WTC11 (cell line): ENCODE measurements around the gene MSI2. TPM values are rescaled to one million over a fixed set of nuclear protein-coding genes. Genes with fewer than 3 reads are reported as not detected.

Experiments used
- ATAC-seq: fragments of 200-7000 bp; cut with Tn5 transposase; 2 replicates; pipeline ENCODE4 v1.10.0; 2021; ENCODE audit warnings: mild to moderate bottlenecking, moderate library complexity
- CTCF ChIA-PET: fragments of 300-600 bp; sonication (Branson Sonifier 250); formaldehyde crosslinking; loops from one replicate; lab custom pipeline; 2021; ENCODE audit warnings: antibody characterized with exemption; lab: Charles Lee
- POLR2A ChIA-PET: fragments of 350-600 bp; sonication (Branson Sonifier 250); formaldehyde crosslinking; loops from one replicate; lab custom pipeline; 2021; ENCODE audit warnings: antibody characterized with exemption; lab: Charles Lee
- DNase-seq: peaks from one replicate; pipeline ENCODE4 v3.0.0; 2021; ENCODE audit warnings: low spot score
- H3K27ac Mint-ChIP-seq: 2 replicates; pipeline ENCODE4 v1.8.0; 2021; ENCODE audit warnings: mixed read lengths
- H3K27me3 Mint-ChIP-seq: 2 replicates; pipeline ENCODE4 v1.8.0; 2021; ENCODE audit warnings: low read depth, mild to moderate bottlenecking, moderate library complexity, mixed read lengths
- H3K36me3 Mint-ChIP-seq: 2 replicates; pipeline ENCODE4 v1.8.0; 2021; ENCODE audit warnings: mixed read lengths
- H3K4me1 Mint-ChIP-seq: 2 replicates; pipeline ENCODE4 v1.8.0; 2022; ENCODE audit warnings: mixed read lengths
- H3K4me3 Mint-ChIP-seq: 2 replicates; pipeline ENCODE4 v1.8.0; 2021; ENCODE audit warnings: mild to moderate bottlenecking, moderate library complexity, mixed read lengths
- H3K9me3 Mint-ChIP-seq: 2 replicates; pipeline ENCODE4 v1.8.0; 2021; ENCODE audit warnings: mixed read lengths
- ATF2 ChIP-seq: sonication (generic); formaldehyde crosslinking; IDR thresholded peaks from 2 replicates; pipeline ENCODE4 v1.8.1; 2022; ENCODE audit warnings: low read depth, missing genetic modification reagents, borderline replicate concordance
- ETV6 ChIP-seq: sonication (generic); formaldehyde crosslinking; IDR thresholded peaks from 2 replicates; pipeline ENCODE4 v1.8.1; 2022; ENCODE audit warnings: mild to moderate bottlenecking, missing genetic modification reagents
- GTF2I ChIP-seq: fragments of 250-450 bp; sonication (Bioruptor Pico); conservative IDR thresholded peaks from 2 replicates; pipeline ENCODE4 v1.4.0; 2021; ENCODE audit warnings: mild to moderate bottlenecking
- KAT7 ChIP-seq: sonication (generic); formaldehyde crosslinking; IDR thresholded peaks from 2 replicates; pipeline ENCODE4 v1.8.1; 2023; ENCODE audit warnings: missing genetic modification reagents, mild to moderate bottlenecking, borderline replicate concordance
- OVOL2 ChIP-seq: fragments of 250-450 bp; sonication (Bioruptor Pico); IDR thresholded peaks from 2 replicates; pipeline ENCODE4 v1.9.0; 2021; ENCODE audit warnings: mild to moderate bottlenecking, borderline replicate concordance
- TCF7 ChIP-seq: sonication (generic); formaldehyde crosslinking; IDR thresholded peaks from 2 replicates; pipeline ENCODE4 v1.8.0; 2022; ENCODE audit warnings: mild to moderate bottlenecking, low read depth, missing genetic modification reagents, moderate library complexity
- TEAD1 ChIP-seq: sonication (generic); formaldehyde crosslinking; IDR thresholded peaks from 2 replicates; pipeline ENCODE4 v1.8.0; 2022; ENCODE audit warnings: mild to moderate bottlenecking, missing genetic modification reagents
- TEAD4 ChIP-seq: sonication (generic); formaldehyde crosslinking; IDR thresholded peaks from 2 replicates; pipeline ENCODE4 v1.8.0; 2022; ENCODE audit warnings: mild to moderate bottlenecking, missing genetic modification reagents
- TP53 ChIP-seq: sonication (generic); formaldehyde crosslinking; IDR thresholded peaks from 2 replicates; pipeline ENCODE4 v1.8.1; 2023; ENCODE audit warnings: mild to moderate bottlenecking, missing genetic modification reagents
- ZNF121 ChIP-seq: sonication (generic); formaldehyde crosslinking; IDR thresholded peaks from 2 replicates; pipeline ENCODE4 v1.8.0; 2023; ENCODE audit warnings: missing genetic modification reagents
- ZNF138 ChIP-seq: sonication (generic); formaldehyde crosslinking; conservative IDR thresholded peaks from 2 replicates; pipeline ENCODE4 v1.8.1; 2022; ENCODE audit warnings: mild to moderate bottlenecking, moderate library complexity, missing genetic modification reagents
- ZNF263 ChIP-seq: sonication (generic); formaldehyde crosslinking; IDR thresholded peaks from 2 replicates; pipeline ENCODE4 v1.8.1; 2022; ENCODE audit warnings: low read depth, mild to moderate bottlenecking, moderate library complexity, missing genetic modification reagents
- ZNF423 ChIP-seq: fragments of 250-450 bp; sonication (Bioruptor Pico); IDR thresholded peaks from 2 replicates; pipeline ENCODE4 v2.1.2; 2022; ENCODE audit warnings: mild to moderate bottlenecking, moderate library complexity
- total RNA-seq: library from RNA; stranded (reverse); gene quantifications from 3 replicates; pipeline ENCODE4 v1.2.3, GENCODE V29; 2021
- TF ChIP-seq, protein P1 (sequence below): fragments of 250-450 bp; sonication (Bioruptor Pico); IDR thresholded peaks from 2 replicates; pipeline ENCODE4 v2.1.2; 2022; ENCODE audit warnings: mild to moderate bottlenecking, moderate library complexity
- TF ChIP-seq, protein P2 (sequence below): sonication (generic); formaldehyde crosslinking; IDR thresholded peaks from 2 replicates; pipeline ENCODE4 v1.8.0; 2022; ENCODE audit warnings: mild to moderate bottlenecking, missing genetic modification reagents
- TF ChIP-seq, protein P3 (sequence below): sonication (generic); formaldehyde crosslinking; IDR thresholded peaks from 2 replicates; pipeline ENCODE4 v1.8.1; 2023; ENCODE audit warnings: mild to moderate bottlenecking, missing genetic modification reagents, moderate library complexity
- TF ChIP-seq, protein P4 (sequence below): fragments of 250-450 bp; sonication (Bioruptor Pico); IDR thresholded peaks from 2 replicates; pipeline ENCODE4 v1.8.0; 2021; ENCODE audit warnings: mild to moderate bottlenecking
- TF ChIP-seq, protein P5 (sequence below): fragments of 250-450 bp; sonication (Bioruptor Pico); IDR thresholded peaks from 2 replicates; pipeline ENCODE4 v1.9.0; 2021; ENCODE audit warnings: mild to moderate bottlenecking, borderline replicate concordance

The MSI2 gene
- total RNA-seq, 1 experiment from 2014 or later, result 82.1 TPM

- TF ChIP-seq ETV6, result no peak
- TF ChIP-seq, protein P1, sequence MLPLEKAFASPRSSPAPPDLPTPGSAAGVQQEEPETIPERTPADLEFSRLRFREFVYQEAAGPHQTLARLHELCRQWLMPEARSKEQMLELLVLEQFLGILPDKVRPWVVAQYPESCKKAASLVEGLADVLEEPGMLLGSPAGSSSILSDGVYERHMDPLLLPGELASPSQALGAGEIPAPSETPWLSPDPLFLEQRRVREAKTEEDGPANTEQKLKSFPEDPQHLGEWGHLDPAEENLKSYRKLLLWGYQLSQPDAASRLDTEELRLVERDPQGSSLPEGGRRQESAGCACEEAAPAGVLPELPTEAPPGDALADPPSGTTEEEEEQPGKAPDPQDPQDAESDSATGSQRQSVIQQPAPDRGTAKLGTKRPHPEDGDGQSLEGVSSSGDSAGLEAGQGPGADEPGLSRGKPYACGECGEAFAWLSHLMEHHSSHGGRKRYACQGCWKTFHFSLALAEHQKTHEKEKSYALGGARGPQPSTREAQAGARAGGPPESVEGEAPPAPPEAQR (CRISPR knock-in tag), result no peak
- TF ChIP-seq, protein P2, sequence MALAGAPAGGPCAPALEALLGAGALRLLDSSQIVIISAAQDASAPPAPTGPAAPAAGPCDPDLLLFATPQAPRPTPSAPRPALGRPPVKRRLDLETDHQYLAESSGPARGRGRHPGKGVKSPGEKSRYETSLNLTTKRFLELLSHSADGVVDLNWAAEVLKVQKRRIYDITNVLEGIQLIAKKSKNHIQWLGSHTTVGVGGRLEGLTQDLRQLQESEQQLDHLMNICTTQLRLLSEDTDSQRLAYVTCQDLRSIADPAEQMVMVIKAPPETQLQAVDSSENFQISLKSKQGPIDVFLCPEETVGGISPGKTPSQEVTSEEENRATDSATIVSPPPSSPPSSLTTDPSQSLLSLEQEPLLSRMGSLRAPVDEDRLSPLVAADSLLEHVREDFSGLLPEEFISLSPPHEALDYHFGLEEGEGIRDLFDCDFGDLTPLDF (CRISPR knock-in tag), result no peak
These were observed 103.9 kb downstream of the MSI2 start (continued) for GRCh38 chr17:57360266-57360665.

DNA sequence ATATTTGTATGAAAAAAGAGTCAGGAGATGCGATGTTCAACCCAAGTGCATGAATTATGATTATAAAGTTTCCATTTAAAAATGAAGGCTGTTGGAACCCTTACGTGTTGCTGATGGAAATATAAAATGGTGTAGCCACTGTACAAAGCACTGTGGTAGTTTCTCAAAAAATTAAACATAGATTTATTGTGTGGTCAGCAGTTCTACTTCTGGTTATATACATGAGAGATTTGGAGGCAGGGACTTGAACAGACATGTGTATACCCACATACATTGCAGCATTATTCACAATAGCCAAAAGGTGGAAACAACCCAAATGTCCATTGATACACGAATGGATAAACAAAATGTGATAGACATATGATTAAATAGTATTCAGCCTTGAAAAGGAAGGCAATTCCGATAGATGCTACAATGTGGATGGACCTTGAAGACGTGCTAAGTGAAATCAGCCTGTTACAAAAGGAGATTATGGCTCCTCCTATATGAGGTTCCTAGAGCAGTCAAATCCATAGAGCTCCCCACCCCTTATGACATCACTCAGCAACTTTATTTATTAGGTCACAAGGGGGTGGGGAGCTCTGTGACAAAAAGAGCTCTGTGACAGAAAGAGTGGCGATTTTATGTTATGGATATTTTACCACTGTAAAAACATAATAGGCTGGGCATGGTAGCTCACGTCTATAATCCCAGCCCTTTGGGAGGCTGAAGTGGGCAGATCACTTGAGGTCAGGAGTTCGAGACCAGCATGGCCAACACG lies 106.7 kb downstream of the MSI2 start:
- ChIA-PET CTCF (no interaction called here), POLR2A (no interaction called here)
- Mint-ChIP-seq H3K27ac (no peak overlapping the region), H3K27me3 (no peaks in the 10 kb centered on the region), H3K9me3 (0 out of 2 replicates have a peak, but pooled peaks cover 3% of the 10 kb centered on the region), H3K4me3 (no peak overlapping the region), H3K4me1 (peaks cover 47% of the 10 kb centered on the region), H3K36me3 (peaks cover 4% of the 10 kb centered on the region; the same call in 1 of the 2 replicates)
- DNase-seq (no peak), ATAC-seq (no peak)
- TF ChIP-seq ATF2 (CRISPR knock-in tag), result no peak
- no peak for TF ChIP-seq GTF2I (CRISPR knock-in tag)
- TF ChIP-seq, protein P3, sequence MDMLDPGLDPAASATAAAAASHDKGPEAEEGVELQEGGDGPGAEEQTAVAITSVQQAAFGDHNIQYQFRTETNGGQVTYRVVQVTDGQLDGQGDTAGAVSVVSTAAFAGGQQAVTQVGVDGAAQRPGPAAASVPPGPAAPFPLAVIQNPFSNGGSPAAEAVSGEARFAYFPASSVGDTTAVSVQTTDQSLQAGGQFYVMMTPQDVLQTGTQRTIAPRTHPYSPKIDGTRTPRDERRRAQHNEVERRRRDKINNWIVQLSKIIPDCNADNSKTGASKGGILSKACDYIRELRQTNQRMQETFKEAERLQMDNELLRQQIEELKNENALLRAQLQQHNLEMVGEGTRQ (CRISPR knock-in tag), result no peak
- no peak for TF ChIP-seq ZNF423
- TF ChIP-seq OVOL2, result no peak
- no peak for TF ChIP-seq ZNF263 (CRISPR knock-in tag)

DNA sequence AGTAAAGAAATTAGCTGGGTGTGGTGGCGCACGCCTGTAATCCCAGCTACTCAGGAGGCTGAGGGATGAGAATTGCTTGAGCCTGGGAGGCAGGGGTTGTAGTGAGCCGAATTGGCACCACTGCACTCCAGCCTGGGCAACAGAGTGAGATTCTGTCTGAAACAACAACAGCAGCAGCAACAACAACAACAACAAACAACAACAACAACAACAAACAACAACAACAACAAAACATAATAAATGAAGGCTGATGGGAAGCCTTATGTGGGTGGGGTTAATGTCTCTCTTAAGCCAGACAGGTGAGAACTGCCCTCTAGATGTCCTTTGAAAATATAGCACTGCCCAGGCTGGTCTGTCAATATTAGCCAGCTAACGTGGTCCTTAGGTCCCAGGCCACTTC lies 107.3 kb downstream of the MSI2 start:
- Mint-ChIP-seq H3K9me3 (0 out of 2 replicates have a peak, but pooled peaks cover 3% of the 10 kb centered on the region), H3K27me3 (no peaks in the 10 kb centered on the region), H3K36me3 (peaks cover 4% of the 10 kb centered on the region; the same call in 1 of the 2 replicates), H3K4me1 (peaks cover 43% of the 10 kb centered on the region), H3K27ac (no peak overlapping the region), H3K4me3 (no peak overlapping the region)
- ChIA-PET POLR2A (no interaction called here), CTCF (no interaction called here)
- DNase-seq (no peak), ATAC-seq (no peak)
- TF ChIP-seq, protein P4, sequence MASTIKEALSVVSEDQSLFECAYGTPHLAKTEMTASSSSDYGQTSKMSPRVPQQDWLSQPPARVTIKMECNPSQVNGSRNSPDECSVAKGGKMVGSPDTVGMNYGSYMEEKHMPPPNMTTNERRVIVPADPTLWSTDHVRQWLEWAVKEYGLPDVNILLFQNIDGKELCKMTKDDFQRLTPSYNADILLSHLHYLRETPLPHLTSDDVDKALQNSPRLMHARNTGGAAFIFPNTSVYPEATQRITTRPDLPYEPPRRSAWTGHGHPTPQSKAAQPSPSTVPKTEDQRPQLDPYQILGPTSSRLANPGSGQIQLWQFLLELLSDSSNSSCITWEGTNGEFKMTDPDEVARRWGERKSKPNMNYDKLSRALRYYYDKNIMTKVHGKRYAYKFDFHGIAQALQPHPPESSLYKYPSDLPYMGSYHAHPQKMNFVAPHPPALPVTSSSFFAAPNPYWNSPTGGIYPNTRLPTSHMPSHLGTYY (CRISPR knock-in tag), result no peak
- TF ChIP-seq ZNF121 (CRISPR knock-in tag), result peak; percentile 13; the same call in 1 of the 2 replicates

DNA sequence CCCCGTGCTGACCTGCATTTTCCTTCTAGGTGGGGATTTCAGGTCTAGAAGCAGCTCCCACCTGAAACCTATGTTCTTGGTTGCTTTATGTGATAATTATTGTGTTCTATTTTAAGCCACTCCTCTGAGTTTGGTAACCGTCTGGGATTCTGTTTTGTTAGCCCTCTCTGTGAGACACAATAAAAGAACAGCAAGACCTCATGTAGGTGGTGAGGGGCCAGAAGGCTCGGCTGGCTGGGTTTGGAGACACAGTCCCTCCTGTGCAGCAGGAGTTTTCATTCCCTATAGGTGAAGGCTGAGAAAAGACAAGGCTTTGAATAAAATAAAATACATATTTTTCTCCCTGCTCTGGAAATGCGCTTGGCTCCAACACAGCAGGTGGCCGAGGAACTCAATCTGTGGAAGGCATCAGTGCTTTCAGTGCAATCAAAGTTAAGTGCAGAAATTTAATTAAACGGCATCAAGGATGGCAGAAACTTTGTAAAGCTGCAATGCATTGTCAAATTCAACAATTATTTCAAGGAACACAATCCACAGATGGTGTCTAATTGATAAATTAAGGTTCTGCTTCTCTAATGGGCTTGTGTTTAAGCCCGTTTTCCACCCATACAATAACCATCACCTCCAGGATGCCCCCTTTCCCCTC lies 107.8 kb downstream of the MSI2 start:
- TF ChIP-seq TEAD4, result no peak
- no peak for TF ChIP-seq TP53 (CRISPR knock-in tag)
- no peak for TF ChIP-seq TEAD1
- no peak for TF ChIP-seq ZNF138 (CRISPR knock-in tag)
- TF ChIP-seq, protein P5, sequence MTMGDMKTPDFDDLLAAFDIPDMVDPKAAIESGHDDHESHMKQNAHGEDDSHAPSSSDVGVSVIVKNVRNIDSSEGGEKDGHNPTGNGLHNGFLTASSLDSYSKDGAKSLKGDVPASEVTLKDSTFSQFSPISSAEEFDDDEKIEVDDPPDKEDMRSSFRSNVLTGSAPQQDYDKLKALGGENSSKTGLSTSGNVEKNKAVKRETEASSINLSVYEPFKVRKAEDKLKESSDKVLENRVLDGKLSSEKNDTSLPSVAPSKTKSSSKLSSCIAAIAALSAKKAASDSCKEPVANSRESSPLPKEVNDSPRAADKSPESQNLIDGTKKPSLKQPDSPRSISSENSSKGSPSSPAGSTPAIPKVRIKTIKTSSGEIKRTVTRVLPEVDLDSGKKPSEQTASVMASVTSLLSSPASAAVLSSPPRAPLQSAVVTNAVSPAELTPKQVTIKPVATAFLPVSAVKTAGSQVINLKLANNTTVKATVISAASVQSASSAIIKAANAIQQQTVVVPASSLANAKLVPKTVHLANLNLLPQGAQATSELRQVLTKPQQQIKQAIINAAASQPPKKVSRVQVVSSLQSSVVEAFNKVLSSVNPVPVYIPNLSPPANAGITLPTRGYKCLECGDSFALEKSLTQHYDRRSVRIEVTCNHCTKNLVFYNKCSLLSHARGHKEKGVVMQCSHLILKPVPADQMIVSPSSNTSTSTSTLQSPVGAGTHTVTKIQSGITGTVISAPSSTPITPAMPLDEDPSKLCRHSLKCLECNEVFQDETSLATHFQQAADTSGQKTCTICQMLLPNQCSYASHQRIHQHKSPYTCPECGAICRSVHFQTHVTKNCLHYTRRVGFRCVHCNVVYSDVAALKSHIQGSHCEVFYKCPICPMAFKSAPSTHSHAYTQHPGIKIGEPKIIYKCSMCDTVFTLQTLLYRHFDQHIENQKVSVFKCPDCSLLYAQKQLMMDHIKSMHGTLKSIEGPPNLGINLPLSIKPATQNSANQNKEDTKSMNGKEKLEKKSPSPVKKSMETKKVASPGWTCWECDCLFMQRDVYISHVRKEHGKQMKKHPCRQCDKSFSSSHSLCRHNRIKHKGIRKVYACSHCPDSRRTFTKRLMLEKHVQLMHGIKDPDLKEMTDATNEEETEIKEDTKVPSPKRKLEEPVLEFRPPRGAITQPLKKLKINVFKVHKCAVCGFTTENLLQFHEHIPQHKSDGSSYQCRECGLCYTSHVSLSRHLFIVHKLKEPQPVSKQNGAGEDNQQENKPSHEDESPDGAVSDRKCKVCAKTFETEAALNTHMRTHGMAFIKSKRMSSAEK, result no peak
- TF ChIP-seq TCF7 (CRISPR knock-in tag), result no peak
- no peak for TF ChIP-seq KAT7 (CRISPR knock-in tag)
- Mint-ChIP-seq H3K27ac (peak overlapping the region; percentile 36; the same call in 1 of the 2 replicates), H3K27me3 (no peaks in the 10 kb centered on the region), H3K9me3 (0 out of 2 replicates have a peak, but pooled peaks cover 3% of the 10 kb centered on the region), H3K4me1 (peaks cover 49% of the 10 kb centered on the region), H3K36me3 (peaks cover 4% of the 10 kb centered on the region; the same call in 1 of the 2 replicates), H3K4me3 (no peak overlapping the region)
- no peak for ATAC-seq
- CTCF ChIA-PET, result interaction anchor here (1.0 kb wide), 1 partner anchor 121 kb away, joined by 5 read pairs; no protein-coding TSS in a partner anchor
- no peak for DNase-seq
- POLR2A ChIA-PET, result no interaction called here
